VCaP (cell line): ENCODE data around the gene HECA.
"Not testable (repeated sequence)": the region's sequence is repeated elsewhere in the genome, so short reads cannot be mapped to it uniquely, and the experiment has no call there.

ENCODE experiments used
- H3K27ac ChIP-seq: fragments of 450-650 bp; 2 replicates; pipeline ENCODE4 v1.5.1; 2017
- TF ChIP-seq, protein P1 (sequence below): fragments of 450-650 bp; conservative IDR thresholded peaks from 2 replicates; pipeline ENCODE4 v1.5.1; 2017; ENCODE audit warnings: mild to moderate bottlenecking, moderate library complexity

The HECA gene

DNA sequence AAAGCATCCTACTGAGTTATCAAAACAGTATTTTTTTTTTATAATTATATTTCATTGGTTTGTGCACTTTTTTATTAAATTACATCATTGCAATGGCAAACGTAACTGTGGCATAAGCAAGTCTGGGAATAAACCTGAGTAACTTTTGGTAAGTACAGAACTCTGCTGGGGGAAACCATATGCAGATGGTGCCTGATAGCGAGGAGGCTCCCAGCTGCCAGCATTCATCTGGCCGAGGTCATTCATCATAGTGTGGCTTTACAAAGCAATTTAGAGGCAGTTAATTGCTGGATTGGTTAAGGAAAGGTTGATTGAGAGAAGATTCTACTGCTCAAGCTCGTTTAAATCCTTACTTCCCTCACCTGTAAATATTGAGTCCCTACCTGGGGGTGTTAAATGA is 52.6 kb downstream of the HECA start:
- TF ChIP-seq, protein P1, sequence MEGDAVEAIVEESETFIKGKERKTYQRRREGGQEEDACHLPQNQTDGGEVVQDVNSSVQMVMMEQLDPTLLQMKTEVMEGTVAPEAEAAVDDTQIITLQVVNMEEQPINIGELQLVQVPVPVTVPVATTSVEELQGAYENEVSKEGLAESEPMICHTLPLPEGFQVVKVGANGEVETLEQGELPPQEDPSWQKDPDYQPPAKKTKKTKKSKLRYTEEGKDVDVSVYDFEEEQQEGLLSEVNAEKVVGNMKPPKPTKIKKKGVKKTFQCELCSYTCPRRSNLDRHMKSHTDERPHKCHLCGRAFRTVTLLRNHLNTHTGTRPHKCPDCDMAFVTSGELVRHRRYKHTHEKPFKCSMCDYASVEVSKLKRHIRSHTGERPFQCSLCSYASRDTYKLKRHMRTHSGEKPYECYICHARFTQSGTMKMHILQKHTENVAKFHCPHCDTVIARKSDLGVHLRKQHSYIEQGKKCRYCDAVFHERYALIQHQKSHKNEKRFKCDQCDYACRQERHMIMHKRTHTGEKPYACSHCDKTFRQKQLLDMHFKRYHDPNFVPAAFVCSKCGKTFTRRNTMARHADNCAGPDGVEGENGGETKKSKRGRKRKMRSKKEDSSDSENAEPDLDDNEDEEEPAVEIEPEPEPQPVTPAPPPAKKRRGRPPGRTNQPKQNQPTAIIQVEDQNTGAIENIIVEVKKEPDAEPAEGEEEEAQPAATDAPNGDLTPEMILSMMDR: no peak
- H3K27ac ChIP-seq: no peak overlapping the region

GRCh38 chr6:139189665-139190064 is 54.8 kb downstream of the HECA start:
- H3K27ac ChIP-seq: no peak overlapping the region
- TF ChIP-seq, protein P1: no peak

- TF ChIP-seq, protein P1: no peak
- no peak overlapping the region for H3K27ac ChIP-seq
These were observed 59.9 kb downstream of the HECA start for GRCh38 chr6:139194740-139195139.

DNA sequence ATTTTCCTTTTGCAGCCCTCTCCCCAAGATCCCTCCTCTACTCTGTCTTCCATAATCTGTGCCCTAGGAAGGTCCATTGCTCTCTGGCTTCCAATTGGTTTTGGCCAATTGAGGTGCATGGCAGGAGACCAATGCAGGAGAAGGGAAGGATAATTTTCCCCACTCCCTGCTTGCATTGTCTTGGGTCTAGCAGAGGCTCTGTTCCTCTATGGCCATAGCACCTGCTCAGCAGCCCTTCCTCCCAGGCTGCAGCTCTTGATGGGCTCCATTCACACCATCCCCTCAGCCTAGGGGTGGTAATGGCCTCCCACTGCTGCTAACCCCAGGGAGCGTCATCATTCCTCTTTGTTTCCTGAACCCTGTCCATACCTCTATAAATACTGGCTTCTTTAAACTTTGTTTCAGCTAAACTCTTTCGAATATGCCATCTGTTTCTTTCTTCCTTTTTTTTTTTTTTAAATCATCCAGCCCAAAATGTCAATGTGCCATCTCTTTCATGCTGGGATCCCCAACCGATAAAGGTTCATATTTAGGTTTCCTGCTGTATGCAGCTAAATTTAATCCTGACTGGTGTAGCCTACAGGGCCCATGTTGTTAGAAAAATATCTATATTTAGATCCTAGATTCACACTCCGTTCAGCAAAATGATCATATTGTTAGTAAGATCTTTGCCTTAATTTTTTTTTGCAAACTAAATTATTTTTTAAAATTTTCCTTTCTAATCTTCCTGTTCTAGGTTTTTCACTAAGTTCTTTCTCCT is 63.8 kb downstream of the HECA start:
- TF ChIP-seq, protein P1: no peak
- H3K27ac ChIP-seq: no peak overlapping the region

GRCh38 chr6:139201378-139201777 is 66.5 kb downstream of the HECA start:
- TF ChIP-seq, protein P1: no peak

DNA sequence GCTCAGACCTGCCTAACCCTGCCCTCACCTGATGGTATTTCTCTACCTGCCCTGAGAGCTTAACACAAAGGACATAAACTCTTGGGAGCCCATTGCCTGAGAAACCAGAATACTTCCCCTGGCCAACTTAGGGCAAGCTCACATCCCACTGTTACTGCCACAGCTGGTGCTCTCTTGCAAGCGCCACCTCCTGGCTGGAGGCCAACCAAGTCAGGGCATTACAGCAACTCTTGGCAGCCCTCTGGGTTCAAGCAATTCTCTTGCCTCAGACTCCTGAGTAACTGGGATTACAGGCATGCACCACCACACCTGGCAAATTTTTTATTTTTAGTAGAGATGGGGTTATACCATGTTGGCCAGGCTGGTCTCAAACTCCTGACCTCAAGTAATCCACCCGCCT is 70.1 kb downstream of the HECA start:
- H3K27ac ChIP-seq: no peak overlapping the region
- TF ChIP-seq, protein P1: no peak

More at GRCh38 chr6:139201378-139201777, 66.5 kb downstream of the HECA start:
- no peak overlapping the region for H3K27ac ChIP-seq

DNA sequence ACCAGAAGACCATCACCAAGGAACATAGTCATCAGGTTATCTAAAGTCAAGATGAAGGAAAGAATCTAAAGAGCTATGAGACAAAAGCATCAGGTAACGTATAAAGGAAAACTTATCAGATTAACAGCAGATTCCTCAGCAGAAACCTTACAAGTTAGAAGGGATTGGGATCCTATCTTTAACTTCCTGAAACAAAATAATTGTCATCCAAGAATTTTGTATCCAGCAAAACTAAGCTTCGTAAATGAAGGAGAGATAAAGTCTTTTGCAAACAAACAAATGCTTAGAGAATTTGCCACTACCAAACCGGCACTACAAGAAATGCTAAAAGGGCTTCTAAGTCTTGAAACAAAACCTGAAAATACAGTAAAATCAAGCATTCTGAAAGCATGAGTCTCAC is 71.0 kb downstream of the HECA start:
- TF ChIP-seq, protein P1: no peak
- no peak overlapping the region for H3K27ac ChIP-seq

DNA sequence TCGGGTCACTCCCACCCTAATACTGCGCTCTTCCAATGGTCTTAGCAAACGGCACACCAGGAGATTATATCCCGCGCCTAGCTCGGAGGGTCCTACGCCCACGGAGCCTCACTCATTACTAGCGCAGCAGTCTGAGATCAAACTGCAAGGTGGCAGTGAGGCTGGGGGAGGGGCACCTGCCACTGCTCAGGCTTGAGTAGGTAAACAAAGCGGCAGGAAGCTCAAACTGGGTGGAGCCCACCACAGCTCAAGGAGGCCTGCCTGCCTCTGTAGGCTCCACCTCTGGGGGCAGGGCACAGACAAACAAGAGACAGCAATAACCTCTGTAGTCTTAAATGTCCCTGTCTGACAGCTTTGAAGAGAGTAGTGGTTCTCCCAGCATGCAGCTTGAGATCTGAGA is 75.9 kb downstream of the HECA start:
- H3K27ac ChIP-seq: not testable (repeated sequence)

DNA sequence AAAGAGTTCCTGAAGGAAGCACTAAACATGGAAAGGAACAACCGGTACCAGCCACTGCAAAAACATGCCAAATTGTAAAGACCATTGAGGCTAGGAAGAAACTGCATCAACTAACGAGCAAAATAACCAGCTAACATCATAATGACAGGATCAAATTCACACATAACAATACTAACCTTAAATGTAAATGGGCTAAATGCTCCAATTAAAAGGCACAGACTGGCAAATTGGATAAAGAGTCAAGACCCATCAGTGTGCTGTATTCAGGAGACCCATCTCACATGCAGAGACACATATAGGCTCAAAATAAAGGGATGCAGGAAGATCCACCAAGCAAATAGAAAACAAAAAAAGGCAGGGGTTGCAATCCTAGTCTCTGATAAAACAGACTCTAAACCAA is 77.6 kb downstream of the HECA start:
- H3K27ac ChIP-seq: not testable (repeated sequence)
